ENCODE data around the gene MYO3B.

MYO3B gene

DNA sequence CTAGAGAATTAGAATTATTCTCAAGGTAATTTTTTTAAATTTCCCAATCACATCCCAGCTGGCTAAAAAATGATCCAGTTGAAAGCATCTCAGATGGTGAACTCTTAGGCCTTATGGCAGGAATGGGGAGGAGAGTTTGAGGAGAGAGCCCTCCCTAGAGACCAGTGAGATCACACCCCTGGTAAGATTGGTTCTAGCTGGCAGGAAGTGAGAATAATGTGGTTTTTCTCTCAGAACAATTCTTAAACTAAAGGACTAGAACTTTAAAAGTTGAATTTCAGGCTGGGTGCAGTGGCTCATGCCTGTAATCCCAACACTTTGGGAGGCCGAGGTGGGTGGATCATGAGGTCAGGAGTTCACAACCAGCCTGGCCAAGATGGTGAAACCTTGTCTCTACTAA lies 120.2 kb downstream of the MYO3B start:
- Histone ChIP-seq H3K9ac (ENCODE audit: low read length) (no peak overlapping the region), H2AFZ (ENCODE audit: low read depth, low read length, severe bottlenecking) (no peak overlapping the region)
- TF ChIP-seq EZH2phosphoT487 (conservative IDR thresholded peaks at IDR 0.05; ENCODE audit: low read length) (no peak), CTCF (IDR thresholded peaks at IDR 0.05; ENCODE audit: insufficient read depth, low read length, poor library complexity, severe bottlenecking) (no peak)

GRCh38 chr2:170298861-170299429 lies 121.0 kb downstream of the MYO3B start:
- Histone ChIP-seq H3K27me3 (ENCODE audit: low read length) (no peaks in the 10 kb centered on the region), H3F3A (ENCODE audit: insufficient read depth) (no peaks in the 10 kb centered on the region), H4K20me1 (ENCODE audit: low read depth, low read length) (no peaks in the 10 kb centered on the region), H3K9ac (ENCODE audit: low read length) (no peak overlapping the region), H3K4me3 (ENCODE audit: insufficient read depth, low read length, poor library complexity, severe bottlenecking) (no peak overlapping the region), H3K9me3 (ENCODE audit: insufficient read depth, low read length) (no peaks in the 10 kb centered on the region), H3K79me2 (ENCODE audit: insufficient read depth, low read length) (no peaks in the 10 kb centered on the region), H3K9me2 (replicated peaks; ENCODE audit: insufficient read depth, low read length) (no peaks in the 10 kb centered on the region), H3K27ac (ENCODE audit: low read depth, low read length) (no peak overlapping the region), H3K4me2 (ENCODE audit: low read depth, low read length, poor library complexity, severe bottlenecking) (no peak overlapping the region), H2AFZ (ENCODE audit: low read depth, low read length, severe bottlenecking) (no peak overlapping the region), H3K36me3 (ENCODE audit: low read length) (no peaks in the 10 kb centered on the region)
- no peak for TF ChIP-seq EZH2phosphoT487 (conservative IDR thresholded peaks at IDR 0.05; ENCODE audit: low read length)

More for the DNA sequence above, 120.2 kb downstream of the MYO3B start:
- H3K9me2 ChIP-seq (replicated peaks; ENCODE audit: insufficient read depth, low read length) = no peaks in the 10 kb centered on the region
- H3F3A ChIP-seq (ENCODE audit: insufficient read depth) = no peaks in the 10 kb centered on the region
- H3K79me2 ChIP-seq (ENCODE audit: insufficient read depth, low read length) = no peaks in the 10 kb centered on the region
- H3K9me3 ChIP-seq (ENCODE audit: insufficient read depth, low read length) = no peaks in the 10 kb centered on the region
- no peaks in the 10 kb centered on the region for H3K27me3 ChIP-seq (ENCODE audit: low read length)
- no peak overlapping the region for H3K4me3 ChIP-seq (ENCODE audit: insufficient read depth, low read length, poor library complexity, severe bottlenecking)
- no peak overlapping the region for H3K4me2 ChIP-seq (ENCODE audit: low read depth, low read length, poor library complexity, severe bottlenecking)
- H4K20me1 ChIP-seq (ENCODE audit: low read depth, low read length) = no peaks in the 10 kb centered on the region
- no peak overlapping the region for H3K27ac ChIP-seq (ENCODE audit: low read depth, low read length)
- no peaks in the 10 kb centered on the region for H3K36me3 ChIP-seq (ENCODE audit: low read length)

DNA sequence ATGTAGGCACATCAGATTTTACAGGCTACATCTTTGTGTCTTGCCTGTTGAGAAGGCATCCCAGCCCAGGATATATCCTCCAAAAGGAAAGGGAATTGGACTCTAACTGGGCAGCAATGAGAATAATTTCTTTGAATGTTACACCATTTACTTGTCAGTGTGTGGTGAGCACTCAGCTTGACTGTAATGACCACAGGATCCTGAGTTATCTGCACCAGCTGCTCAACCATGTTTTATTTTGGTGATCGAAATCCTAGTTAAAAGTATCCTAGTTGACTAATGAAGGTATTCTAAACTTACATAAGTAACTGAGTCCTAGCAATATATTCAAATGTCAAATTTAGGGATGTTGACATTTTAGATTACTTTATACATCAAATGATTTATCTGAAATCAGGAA lies 123.0 kb downstream of the MYO3B start:
- Histone ChIP-seq H3K9me3 (ENCODE audit: insufficient read depth, low read length) (no peaks in the 10 kb centered on the region), H3K36me3 (ENCODE audit: low read length) (no peaks in the 10 kb centered on the region), H2AFZ (ENCODE audit: low read depth, low read length, severe bottlenecking) (no peak overlapping the region), H3K9me2 (replicated peaks; ENCODE audit: insufficient read depth, low read length) (no peaks in the 10 kb centered on the region), H3K4me3 (ENCODE audit: insufficient read depth, low read length, poor library complexity, severe bottlenecking) (no peak overlapping the region), H4K20me1 (ENCODE audit: low read depth, low read length) (no peaks in the 10 kb centered on the region), H3F3A (ENCODE audit: insufficient read depth) (no peaks in the 10 kb centered on the region), H3K27me3 (ENCODE audit: low read length) (no peaks in the 10 kb centered on the region), H3K27ac (ENCODE audit: low read depth, low read length) (no peak overlapping the region), H3K79me2 (ENCODE audit: insufficient read depth, low read length) (no peaks in the 10 kb centered on the region), H3K4me2 (ENCODE audit: low read depth, low read length, poor library complexity, severe bottlenecking) (no peak overlapping the region), H3K9ac (ENCODE audit: low read length) (no peak overlapping the region)
- no peak for TF ChIP-seq EZH2phosphoT487 (conservative IDR thresholded peaks at IDR 0.05; ENCODE audit: low read length)
- TF ChIP-seq CTCF (IDR thresholded peaks at IDR 0.05; ENCODE audit: insufficient read depth, low read length, poor library complexity, severe bottlenecking) = no peak

DNA sequence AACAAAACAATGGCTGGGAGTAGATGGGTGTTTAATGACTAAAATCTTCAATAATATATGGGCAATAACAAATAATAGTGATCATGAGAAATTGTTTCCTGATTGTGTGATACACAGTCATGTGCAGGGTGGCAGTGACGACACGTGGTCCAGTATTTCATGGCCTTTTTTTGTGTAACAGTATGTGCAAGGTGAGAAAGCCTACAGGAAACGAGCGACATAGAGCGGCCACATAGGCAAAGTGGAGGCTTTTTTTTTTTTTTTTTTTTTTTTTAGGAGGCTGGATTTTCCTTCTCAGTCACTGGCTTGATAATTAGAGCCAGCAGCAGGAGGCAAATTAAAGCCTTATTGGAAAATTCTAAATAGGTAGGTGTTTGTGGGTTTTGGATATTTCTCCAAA lies 123.7 kb downstream of the MYO3B start:
- TF ChIP-seq EZH2phosphoT487 (conservative IDR thresholded peaks at IDR 0.05; ENCODE audit: low read length) (no peak), CTCF (IDR thresholded peaks at IDR 0.05; ENCODE audit: insufficient read depth, low read length, poor library complexity, severe bottlenecking) (no peak)
- H3K27me3 ChIP-seq (ENCODE audit: low read length) = no peaks in the 10 kb centered on the region
- no peak overlapping the region for H2AFZ ChIP-seq (ENCODE audit: low read depth, low read length, severe bottlenecking)
- H3K4me2 ChIP-seq (ENCODE audit: low read depth, low read length, poor library complexity, severe bottlenecking) = no peak overlapping the region
- no peaks in the 10 kb centered on the region for H3K36me3 ChIP-seq (ENCODE audit: low read length)
- H4K20me1 ChIP-seq (ENCODE audit: low read depth, low read length) = no peaks in the 10 kb centered on the region
- no peak overlapping the region for H3K9ac ChIP-seq (ENCODE audit: low read length)
- H3K9me3 ChIP-seq (ENCODE audit: insufficient read depth, low read length) = no peaks in the 10 kb centered on the region
- H3F3A ChIP-seq (ENCODE audit: insufficient read depth) = no peaks in the 10 kb centered on the region
- H3K4me3 ChIP-seq (ENCODE audit: insufficient read depth, low read length, poor library complexity, severe bottlenecking) = no peak overlapping the region
- H3K27ac ChIP-seq (ENCODE audit: low read depth, low read length) = no peak overlapping the region
- H3K79me2 ChIP-seq (ENCODE audit: insufficient read depth, low read length) = no peaks in the 10 kb centered on the region
- no peaks in the 10 kb centered on the region for H3K9me2 ChIP-seq (replicated peaks; ENCODE audit: insufficient read depth, low read length)

Measured in SU-DHL-6 (cell line).